GM12892 (cell line): ENCODE data around the gene MSL3B.

Experiments used
- POLR2A ChIP-seq: IDR thresholded peaks from 2 replicates; pipeline ENCODE4 v1.6.1; 2011; ENCODE audit warnings: low read depth, low read length, control low read depth
- TAF1 ChIP-seq: IDR thresholded peaks from 2 replicates; pipeline ENCODE4 v1.6.1; 2011; ENCODE audit warnings: low read depth, mild to moderate bottlenecking, control low read depth, low read length, borderline replicate concordance

- TF ChIP-seq POLR2A (no peak), TAF1 (no peak)
Measured at GRCh38 chr2:233912691-233913423, 44.7 kb upstream of the MSL3B start.
